HuH-7.5 (cell line): ENCODE data around the gene ARL3.

Experiments
- DNase-seq: peaks from one replicate; pipeline ENCODE4 v3.0.0; 2011; ENCODE audit warnings: low spot score

ARL3 gene

DNA sequence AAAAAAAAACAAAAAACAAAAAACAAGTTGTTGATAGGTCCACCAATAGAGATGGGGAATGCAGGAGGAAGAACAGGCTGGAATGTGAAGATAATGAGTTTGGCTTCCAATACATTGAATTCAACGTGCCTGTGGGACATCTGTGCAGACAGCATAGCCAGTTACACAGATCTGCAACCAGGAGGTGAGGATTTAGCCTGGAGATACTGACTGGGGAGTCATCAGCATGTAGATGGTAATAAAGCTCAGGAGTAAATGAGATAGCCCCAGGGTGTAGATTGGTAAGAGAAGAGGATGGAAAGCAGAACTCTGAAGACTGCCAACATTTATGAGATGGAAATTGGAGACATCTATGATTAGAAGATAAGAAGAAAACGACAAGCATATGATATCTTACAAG lies 74.7 kb downstream of the ARL3 start:
- no peak for DNase-seq

DNA sequence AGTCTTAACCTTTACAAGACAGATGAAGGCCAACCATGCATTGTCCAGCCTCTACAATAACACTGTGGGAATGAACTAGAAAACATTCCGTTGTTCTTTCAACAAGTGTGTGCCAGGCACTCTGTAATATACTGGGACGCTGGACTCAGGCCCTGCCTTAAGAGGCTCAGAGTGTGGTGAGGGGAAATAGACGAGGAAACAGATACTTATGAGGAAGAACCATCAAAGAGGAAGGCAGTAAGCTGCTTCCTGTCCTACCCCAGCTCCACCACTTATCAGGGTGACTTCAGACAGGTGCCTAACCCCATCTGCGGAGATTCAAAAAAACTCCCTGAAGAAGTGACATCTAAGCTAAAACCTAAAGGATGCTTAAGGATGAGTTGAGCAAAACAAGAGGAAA lies 78.8 kb downstream of the ARL3 start:
- DNase-seq = no peak

DNA sequence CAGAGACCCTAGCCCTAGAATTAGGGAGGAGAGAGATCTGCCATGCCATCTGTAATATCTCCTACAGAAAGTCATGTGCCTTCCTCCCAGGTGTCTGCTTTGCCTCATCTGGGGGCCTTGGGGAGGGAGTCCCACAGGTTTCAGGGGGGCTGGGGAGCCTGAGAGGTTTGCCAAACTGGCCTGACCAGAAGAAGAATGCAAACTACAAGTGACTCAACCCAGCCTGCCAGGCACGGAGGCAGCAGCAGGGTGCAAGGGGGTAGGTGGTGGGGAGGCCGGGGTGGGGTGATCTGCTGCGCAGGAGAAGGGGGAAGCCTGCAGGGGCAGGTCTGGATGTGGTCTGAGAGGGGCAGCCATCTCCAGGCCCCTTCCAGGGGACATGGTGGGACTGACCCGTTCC lies 79.5 kb downstream of the ARL3 start:
- no peak for DNase-seq

DNA sequence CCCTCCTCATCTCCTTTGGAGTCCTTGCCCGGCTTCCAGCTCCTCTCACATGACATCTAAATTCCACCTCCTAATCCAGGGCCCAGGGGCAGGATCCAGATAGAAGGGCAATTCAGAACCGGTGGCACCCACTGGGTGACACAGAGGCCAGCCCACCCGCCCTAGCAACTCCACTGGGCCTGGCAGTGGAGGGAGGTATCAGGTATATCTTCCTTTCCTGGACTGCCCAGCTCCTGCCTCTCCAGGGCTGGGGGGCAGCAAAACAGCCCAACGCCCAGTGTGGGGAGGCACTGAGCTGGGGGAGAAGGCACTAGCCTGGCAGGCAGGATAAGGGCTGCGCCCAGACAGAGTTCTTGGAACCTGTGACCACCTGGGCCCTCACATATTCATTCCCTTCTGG lies 80.3 kb downstream of the ARL3 start:
- DNase-seq = no peak

DNA sequence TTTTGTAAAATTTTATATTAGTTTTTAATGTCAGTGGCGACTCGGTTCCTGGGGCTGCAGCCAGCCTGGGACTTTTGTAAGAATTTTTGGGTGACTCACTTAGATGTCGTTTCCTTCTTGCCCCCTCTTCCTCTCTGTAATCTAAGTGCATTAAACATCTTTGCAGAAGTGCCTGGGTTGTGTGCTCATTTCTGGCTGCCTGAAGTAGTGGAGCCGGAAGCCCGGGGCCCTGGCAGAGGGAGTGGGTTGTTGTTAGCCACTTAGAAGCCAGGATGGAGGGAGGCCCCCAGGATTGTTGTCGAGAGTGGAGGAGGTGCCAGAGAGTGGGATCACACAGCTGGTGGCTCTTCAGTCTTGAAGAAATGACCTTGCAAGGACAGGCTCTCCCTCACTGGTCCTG lies 80.9 kb downstream of the ARL3 start:
- DNase-seq = no peak

DNA sequence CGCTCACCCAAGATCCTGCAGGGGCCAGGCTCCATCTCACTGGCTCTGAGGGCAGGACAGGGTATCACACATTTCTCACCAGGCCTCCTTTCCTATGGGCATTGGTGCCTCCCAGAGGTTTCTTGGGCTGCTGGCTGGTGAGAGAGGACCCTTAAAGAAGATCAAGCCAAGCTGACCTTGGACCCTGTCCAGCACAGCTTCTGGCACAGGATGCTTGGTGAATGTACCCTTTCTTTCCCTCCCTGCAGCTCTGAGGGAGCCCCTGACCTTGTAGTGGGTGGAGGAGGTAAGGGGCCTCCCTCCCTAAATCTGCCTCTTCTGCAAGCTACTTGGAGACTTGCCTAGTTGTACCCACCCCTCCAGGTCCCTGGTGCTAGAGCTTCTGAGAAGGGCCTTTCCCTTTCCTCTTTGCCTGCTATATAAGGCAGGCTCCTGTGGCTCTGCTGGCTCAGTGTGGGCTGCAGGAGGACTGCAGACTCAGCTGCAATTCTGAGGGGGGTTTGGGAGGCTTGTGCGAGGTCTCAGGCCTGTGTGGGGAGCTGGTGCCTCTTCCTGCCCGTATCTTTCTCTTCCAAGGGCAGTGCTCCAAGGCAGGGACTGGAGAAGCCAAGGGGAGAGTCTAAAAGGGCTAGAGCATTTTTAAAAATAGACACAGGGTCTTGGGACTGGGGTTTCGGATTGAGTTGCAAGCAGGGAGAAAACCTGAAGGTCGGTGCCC lies 81.6 kb downstream of the ARL3 start:
- DNase-seq = no peak

DNA sequence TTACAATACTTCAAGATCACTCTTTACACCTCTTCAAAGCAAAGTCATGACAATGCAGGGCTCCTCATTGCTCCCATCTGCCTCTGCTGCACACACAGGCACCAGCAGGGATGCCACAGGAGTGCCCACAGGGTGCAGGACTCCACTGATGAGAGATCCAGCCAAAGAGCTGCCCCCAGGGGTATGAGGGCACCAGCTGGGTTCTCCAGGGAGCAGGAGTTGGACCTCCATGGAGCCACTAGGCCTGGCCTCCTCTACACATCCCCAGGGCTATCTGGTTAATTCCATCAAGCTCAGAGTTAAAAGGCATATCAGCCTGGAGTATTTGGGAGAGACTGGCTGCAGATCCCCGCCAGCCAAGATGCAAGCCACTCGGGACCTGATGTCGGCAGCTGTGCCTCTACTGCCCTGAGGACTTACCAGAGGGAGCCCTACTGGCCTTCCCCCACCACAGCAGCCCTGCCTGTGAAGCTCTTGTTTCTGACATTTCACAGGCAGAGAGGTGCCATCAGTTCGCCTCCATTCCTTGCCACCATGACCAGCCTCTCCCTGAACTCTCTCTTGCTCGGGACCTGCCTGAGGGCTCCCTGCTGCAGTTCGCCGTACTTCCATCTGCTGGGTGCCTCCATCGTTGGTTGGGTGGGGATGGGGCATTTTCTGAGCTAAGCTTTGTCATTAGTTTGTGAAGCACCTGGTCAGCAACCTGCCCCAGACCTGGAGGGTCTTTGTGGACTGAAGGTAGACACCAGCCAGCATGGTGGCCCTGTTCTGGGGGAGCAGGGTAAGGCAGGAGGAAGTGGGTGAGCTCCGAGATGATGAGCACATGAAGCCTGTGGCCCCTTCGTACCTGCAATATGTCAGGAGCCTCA lies 82.4 kb downstream of the ARL3 start:
- DNase-seq = no peak

DNA sequence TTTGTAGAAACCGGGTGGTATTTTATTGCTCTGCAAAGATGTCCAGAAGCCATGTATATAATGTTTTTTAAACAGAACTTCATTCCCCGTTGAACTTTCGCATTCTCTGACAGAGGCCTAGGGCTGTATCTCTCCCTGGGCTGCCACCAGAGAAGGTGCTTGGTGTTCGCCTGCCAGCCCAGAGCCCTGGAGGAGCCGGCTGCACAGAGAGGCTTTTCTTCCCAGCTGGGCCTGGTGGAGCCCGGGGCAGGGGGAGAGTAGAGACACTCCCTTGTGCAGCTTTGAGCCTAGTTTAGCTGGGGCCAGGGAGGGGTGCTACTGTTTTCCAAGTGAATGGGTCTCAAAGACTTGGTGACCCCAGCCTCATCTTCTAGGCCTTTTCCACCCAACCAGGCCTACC lies 83.5 kb downstream of the ARL3 start:
- DNase-seq = no peak

DNA sequence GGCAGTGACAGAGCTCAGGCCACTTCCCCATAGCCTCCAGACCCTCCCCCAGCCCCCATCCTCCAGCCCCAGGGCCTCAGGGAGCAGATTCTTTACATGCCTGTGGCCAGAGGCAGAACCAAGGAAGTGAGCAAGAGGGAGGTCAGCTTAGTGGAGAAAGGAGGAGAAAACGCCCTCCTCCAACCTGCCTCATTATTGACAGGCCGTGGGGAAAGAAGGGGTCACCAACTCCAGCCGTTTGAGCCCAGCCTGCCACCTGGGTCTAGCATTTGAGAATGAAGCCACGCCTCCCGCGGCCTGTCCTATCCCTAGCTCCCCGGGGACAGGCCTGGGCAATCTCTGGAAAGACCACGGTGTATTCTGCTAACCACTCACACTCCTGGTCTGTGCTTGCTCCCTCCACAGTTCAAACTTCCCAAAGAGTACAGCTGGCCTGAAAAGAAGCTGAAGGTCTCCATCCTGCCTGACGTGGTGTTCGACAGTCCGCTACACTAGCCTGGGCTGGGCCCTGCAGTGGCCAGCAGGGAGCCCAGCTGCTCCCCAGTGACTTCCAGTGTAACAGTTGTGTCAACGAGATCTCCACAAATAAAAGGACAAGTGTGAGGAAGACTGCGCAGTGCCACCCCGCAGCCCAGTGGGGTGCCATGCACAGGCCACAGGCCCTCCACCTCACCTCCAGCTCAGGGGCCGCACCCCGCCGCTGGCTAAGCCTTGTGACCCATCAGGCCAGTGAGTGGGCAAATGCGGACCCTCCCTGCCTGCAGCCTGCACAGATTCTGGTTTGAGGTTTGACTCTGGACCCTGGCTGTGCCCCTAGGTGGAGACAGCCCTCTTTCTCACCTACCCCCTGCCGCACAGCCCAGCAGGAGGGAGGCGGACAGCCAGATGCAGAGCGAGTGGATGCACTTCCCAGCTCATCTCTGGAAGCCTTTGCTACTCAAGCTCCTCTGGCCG lies 84.3 kb downstream of the ARL3 start:
- no peak for DNase-seq

DNA sequence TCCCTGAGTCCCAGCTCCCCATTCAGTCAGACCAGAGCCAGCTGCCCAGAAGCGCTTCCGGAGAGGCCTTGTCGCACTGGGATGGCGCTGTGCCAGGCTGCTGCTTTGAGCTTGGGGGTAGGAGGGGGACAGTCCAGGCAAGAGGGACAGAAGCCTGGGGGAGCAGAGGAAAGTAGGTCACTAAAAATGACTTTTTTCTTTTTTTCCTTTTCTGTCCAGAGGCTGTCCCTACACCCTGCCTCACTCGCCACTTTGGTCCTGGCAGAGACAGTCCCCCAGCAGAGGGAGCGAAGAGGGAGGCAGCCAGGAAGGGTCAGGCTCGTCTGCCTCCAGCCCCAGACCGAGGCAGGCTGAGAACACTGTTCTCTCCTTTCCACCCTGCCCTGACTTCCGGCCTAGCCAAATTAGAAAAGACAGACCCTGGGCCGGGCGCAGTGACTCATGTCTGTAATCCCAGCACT lies 85.7 kb downstream of the ARL3 start:
- DNase-seq = no peak

DNA sequence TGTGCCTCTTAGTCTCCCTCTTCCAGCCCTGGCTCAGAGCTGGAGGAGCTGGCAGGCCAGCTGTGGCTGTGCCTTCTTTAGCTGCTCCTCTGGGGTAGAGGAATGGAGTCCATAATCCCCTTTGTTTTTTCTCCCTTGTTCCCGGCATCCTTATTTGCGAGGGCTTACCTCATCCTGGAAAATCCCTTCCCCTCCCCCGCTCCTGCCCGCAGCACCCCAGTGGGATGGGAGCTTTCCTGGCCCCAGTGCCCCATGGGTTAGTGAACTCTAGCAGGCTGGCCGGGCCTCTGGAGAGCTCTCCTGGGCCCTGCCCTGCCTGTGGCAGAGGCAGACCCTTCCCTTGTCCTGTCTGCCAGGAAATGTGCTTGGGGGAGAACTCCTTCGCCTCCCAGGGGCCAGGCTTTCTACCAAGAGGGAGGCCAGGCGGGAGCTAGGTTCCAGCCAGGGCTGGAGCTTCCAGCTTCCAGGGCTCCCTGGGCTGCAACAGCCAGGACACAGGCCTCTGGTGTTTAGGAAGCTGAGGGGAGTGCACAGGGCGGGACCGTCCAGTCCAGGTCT lies 86.4 kb downstream of the ARL3 start:
- DNase-seq = peak; percentile 51

DNA sequence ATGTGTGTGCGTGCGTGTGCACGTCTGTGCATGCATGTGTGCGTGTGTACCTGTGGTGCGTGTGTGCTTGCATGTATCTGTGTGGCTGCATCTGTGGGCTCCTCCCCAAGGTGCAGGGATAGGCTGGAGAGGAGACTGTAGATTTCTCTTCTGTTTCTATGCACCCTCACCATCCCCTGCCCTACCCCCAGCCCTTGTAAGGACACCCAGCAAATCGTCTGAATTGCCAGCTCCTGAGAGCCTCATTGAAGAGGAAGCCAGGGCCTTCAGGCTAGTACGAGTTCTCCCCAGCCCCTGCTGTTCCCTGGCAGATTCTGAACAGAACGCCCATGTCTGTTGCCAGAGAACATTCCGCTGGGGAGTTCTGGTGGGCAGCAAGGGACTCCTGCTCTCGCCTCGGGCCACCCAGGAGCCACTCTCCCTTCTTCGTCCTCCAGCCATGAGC lies 86.9 kb downstream of the ARL3 start:
- DNase-seq = no peak

DNA sequence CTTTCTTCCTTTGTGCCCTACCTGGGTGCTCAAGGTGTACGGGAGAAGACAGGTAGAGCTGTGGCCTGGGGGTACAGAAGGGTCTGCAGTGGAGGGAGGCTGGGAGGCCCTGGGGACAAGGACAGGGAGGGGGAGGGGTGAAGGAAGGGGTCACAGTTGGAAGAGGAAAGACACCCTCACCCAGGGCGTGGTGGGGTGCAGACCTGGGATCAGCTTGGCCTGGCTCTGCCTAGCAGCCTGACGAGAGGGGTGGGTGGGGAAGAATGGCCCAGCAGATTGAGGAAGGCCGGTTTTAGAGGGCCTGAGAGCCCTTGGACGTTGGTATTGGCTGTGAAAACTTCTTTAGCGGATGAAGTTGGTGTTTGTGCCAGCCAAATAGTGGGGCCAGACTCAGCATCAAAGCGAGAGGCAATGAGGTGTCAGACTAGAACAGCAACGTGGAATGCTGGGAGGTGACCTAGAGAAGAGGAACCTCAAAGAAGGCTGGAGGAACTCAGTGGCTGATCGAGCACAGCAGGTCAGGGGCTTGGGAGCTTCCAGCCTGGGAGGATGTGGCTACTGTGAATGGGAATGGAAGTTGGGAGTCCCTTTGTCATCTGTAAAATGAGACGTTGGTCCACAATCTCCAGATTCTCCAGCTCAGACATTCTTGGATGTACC lies 88.0 kb downstream of the ARL3 start:
- DNase-seq = no peak

DNA sequence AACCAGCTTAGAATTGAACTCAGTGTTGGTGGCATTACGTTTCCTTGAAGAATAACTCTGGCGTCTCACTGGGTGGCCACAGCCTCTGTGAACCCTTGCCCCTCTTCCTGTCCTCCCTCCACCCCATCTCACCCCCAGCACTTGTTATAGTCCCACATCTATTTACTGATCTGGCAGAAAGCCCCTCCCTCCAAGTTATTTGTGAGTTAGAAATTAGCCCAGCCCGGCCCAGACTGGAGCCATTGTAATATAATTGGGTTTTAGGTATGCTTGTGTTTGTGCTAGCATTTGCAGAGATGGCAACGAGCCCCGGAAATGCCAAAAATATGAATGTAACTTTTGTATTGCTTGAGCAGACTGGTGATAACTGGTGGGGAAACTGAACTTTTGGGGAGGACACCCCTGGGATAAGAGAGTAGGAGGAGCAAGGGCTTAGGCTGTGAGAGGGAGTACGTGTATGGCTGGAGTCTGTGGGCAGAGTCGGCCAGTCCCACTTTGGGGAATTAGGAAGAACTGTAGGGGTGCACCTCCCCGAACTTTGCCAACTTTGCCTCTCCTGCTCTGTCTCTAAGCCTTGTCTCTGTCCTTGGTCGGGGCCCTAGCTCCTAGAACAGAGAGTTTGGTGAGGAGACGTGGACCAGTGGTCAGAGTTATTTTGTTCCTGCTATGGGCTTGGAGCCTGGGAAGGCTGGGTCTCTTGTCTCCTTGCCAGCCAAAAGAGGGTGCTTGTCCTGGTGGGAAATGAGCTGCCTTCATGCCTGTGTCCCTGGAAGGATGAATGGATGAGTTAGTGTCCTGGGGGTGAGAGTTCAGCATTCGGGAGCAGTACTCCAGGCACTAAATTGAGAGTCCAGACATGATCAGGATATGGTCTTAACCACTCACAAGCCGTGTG lies 89.2 kb downstream of the ARL3 start:
- DNase-seq = no peak

DNA sequence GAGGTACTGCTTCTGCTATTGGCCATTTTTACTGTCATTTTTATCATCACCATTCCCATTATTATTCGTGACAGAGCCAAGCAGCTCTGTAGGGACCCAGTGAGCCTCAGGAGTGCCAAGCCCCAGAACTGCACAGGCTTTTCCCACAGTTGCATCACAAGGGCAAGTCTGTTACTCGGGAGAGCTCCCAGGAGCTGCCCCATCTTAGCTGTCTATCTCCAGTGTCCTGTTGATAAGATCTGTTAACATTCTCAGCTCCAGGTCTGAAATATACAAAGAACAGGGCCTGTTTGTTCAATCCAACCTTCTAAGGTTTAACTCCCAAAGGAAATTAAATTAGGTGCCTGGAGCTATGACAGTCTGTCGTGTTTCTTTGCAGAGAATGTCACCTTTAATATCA lies 90.1 kb downstream of the ARL3 start:
- DNase-seq = no peak
